Measurements from ENCODE around the gene IL36B.

IL36B gene

DNA sequence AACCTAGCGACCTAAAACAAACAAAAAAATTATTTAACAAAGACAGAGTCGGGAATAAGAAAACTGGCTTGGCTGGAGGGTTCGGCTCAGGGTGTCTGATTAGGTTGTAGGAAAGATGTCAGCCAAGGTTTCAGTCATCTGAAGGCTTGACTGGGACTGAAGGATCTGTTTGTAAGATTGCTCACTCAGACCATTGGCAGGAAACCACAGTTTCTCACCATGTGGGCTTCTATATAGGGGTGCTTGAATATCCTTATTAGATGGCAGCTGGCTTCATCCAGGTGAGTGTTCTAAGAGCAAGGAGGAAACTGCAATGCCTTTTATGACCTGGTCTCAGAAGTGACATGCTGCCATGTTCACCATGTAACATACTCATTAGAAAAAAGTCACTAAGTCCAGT, 999 bp upstream of the IL36B start:
- TF ChIP-seq, protein P1, sequence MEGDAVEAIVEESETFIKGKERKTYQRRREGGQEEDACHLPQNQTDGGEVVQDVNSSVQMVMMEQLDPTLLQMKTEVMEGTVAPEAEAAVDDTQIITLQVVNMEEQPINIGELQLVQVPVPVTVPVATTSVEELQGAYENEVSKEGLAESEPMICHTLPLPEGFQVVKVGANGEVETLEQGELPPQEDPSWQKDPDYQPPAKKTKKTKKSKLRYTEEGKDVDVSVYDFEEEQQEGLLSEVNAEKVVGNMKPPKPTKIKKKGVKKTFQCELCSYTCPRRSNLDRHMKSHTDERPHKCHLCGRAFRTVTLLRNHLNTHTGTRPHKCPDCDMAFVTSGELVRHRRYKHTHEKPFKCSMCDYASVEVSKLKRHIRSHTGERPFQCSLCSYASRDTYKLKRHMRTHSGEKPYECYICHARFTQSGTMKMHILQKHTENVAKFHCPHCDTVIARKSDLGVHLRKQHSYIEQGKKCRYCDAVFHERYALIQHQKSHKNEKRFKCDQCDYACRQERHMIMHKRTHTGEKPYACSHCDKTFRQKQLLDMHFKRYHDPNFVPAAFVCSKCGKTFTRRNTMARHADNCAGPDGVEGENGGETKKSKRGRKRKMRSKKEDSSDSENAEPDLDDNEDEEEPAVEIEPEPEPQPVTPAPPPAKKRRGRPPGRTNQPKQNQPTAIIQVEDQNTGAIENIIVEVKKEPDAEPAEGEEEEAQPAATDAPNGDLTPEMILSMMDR (IDR thresholded peaks at IDR 0.05): no peak
- H3K4me3 ChIP-seq: no peak overlapping the region
- H3K27ac ChIP-seq: no peak overlapping the region
- no peak for DNase-seq (ENCODE audit: low spot score)

DNA sequence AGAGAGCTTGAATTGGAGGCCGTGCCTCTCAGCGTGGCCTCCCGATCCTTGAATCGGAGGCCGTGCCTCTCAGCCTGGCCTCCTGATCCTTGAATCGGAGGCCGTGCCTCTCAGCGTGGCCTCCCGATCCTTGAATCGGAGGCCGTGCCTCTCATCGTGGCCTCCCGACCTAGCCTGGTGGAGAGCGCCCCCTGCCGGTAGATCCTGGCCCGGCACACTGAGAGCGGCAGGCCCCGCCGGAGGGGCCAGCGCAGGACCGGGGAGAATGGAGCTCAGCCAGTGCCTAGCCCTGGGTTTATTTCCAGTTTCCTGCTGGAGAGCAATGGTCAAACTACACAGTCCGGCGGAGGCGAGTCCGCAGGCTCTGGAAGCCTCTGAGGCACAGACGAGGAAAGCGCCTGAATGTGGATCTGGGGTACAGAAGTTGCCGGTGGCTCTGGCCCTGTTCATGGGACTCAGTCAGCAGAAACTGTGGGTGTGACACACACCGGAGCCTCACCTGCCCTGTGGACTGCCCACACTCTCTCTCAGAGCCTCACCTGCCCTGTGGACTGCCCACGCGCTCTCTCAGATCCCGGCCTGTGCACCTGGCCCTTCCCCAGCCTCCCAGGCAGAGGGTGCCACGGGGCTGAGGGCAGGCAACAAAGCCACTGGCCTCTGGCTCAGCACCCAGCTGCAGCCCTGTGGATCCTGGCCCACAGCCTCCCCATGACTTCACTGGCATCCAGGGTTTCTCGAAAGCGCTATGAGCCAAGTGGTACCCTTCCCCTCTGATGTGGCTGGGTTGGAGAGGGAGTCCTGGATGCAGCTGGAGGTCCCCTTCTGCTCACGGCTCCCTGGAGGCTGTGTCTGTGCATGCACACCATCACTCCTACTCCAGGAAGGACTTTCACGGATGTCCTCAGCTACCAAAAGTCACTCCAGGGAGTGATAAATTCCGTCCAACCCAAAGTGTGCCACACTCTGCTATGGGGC, 1.5 kb downstream of the IL36B start:
- TF ChIP-seq, protein P1 (IDR thresholded peaks at IDR 0.05): no peak
- DNase-seq (ENCODE audit: low spot score): no peak
- no peak overlapping the region for H3K4me3 ChIP-seq
- no peak overlapping the region for H3K27ac ChIP-seq

DNA sequence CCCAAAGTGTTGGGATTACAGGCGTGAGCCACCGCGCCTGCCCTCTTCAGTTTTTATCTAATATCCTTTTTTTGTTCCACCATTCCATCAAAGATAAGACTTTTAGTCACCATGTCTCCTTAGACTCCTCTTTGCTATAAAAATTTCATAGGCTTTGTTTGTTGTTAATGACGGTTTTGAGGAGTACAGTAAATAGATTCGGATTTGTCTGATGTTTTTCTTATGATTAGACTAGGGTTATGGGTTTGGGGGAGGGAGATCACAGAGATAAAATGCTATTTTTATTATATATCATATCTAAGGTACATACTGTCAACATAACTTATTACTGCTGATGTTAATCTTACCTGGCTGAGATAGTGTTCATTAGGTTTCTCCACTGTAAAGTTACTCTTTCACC, 6.2 kb downstream of the IL36B start:
- DNase-seq (ENCODE audit: low spot score): no peak
- Histone ChIP-seq H3K27ac (no peak overlapping the region), H3K4me3 (no peak overlapping the region)
- TF ChIP-seq, protein P1 (IDR thresholded peaks at IDR 0.05): no peak

DNA sequence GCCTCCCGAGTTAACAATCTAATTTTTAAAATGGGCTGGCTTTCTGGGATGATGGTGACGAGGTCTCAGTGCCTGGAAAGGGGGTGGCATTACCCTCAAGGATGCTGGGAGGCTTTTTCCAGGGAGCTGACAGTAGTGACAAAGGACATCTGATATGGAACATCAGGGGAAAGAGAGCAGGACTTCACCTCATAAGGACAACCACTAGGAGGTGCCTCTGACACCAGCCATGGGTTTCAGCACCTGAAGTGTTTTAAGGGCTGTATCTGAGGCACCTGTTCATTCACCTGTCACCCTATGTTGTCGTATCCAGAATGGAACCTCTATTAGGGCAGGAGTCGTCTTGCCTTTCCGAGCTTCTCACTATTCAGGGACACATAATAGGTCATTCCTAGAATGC, 10.8 kb downstream of the IL36B start:
- DNase-seq (ENCODE audit: low spot score): no peak
- Histone ChIP-seq H3K4me3 (no peak overlapping the region), H3K27ac (no peak overlapping the region)
- TF ChIP-seq, protein P1 (IDR thresholded peaks at IDR 0.05): no peak

DNA sequence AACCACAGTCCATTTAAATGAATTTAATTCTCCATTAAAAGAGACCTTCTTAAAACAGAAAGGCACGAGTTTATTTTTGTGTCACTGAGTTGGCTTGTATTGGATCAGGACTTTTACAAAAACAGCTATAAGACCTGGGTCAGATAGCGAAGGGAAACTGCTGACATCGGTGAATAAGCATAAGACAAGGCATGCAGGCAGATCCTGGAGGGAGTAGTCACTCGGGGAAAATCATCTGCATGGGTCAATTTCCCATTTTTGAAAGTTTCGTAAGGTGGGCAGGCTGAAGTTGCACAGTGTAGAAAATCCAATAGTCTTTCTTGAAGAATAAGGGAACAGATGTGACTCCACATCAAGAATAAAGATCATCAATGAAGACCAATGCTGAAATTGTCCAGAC, 12.9 kb downstream of the IL36B start:
- no peak overlapping the region for H3K4me3 ChIP-seq
- no peak for DNase-seq (ENCODE audit: low spot score)
- H3K27ac ChIP-seq: no peak overlapping the region
- TF ChIP-seq, protein P1 (IDR thresholded peaks at IDR 0.05): no peak

DNA sequence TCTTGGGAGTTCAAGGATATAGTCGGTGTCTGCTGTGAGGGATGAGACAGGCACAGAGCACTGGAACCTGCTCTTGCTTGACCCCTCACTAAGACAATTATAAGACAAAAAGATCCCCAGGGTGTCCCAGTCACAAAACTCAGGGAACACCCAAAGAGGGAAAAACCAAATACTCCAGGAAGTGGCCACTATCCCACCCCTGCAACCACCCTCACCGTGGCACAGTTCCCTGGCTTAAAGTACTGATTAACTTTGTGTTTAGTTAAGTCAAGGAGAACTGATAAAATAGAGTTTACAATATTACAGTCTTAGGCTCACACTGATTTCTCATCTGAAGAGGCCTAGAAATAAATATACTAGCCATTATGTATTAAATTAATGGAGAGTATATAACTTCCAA, 13.5 kb downstream of the IL36B start:
- Histone ChIP-seq H3K4me3 (no peak overlapping the region), H3K27ac (no peak overlapping the region)
- no peak for DNase-seq (ENCODE audit: low spot score)
- TF ChIP-seq, protein P1 (IDR thresholded peaks at IDR 0.05): no peak

DNA sequence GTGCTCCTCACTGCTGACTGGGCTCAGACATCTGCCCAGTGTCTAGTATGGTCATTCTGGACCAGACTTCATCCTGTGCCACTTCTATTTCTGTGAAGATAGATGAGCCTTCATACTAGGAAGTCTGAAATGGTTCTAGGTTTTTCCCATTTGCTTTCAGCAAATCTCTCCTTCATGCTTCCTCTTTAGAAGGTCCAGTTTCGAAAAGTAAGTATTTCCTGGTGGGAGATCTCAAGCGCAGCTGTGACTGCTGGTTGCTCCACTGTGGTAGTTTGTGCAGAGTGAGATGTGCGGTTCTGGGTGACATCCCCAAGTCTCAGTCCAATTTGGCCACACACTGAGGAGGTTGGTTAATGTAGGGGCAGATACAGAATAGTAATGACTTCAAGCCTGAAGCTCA, 14.4 kb downstream of the IL36B start:
- no peak for DNase-seq (ENCODE audit: low spot score)
- Histone ChIP-seq H3K4me3 (no peak overlapping the region), H3K27ac (no peak overlapping the region)
- TF ChIP-seq, protein P1 (IDR thresholded peaks at IDR 0.05): no peak

Measured in coronary artery (tissue), 2 donors.